Stimulated activated CD8-positive, alpha-beta memory T cell treated with anti-CD3 and anti-CD28 coated beads, Interleukin-15, amount 100 ng/mL, for 48 hours (primary cell): Measurements from ENCODE around the gene CPVL.

Experiments
- DNase-seq, 2 donors: peaks; one replicate each; pipeline ENCODE4 v3.0.0-alpha.2; 2020; ENCODE audit warnings: low read depth in 2 of 2

CPVL gene

GRCh38 chr7:29156907-29157452 lies 10.6 kb upstream of the CPVL start:
- DNase-seq = no peak

GRCh38 chr7:29154076-29154475 lies 7.7 kb upstream of the CPVL start:
- no peak for DNase-seq

DNA sequence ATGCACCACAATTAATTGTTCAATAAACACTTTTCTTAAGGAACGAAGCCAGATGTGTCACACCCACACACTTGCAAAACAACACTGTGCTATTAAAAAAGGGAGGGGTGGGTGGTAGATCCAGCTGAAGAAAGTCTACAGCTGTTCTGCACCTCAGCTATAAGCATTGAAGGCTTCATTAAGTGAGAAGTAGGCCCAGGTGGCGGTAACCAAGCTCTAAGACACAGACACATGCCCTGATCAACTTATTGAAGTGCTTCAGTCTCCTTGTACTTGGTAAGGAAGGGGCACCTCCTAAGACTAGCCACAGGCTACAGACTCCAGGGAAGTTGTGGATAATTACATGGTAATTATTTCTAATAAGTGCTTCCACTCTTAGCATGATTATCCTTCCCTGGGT lies 4.5 kb upstream of the CPVL start:
- no peak for DNase-seq

- no peak for DNase-seq
Observed at GRCh38 chr7:29149036-29149435, 2.7 kb upstream of the CPVL start.

DNA sequence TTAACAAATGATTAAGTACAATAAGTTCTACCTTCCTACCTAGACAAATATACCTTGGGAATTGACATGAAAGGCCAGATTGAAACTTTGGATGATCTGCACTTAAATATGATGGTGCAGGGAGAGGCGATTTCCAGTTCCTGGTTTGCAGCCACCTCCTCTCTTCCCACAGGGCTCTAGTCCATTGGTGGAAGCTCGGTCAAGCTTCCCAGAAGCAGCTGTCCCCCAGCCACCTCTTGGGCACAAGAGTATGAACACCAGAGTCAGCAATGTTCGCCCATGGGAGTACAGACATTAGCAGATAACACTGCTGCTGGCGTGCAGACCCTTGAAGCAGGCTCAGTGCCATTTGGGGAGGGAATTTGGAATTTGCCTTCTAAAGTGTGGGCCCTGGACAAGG lies 1.5 kb upstream of the CPVL start:
- DNase-seq = no peak

DNA sequence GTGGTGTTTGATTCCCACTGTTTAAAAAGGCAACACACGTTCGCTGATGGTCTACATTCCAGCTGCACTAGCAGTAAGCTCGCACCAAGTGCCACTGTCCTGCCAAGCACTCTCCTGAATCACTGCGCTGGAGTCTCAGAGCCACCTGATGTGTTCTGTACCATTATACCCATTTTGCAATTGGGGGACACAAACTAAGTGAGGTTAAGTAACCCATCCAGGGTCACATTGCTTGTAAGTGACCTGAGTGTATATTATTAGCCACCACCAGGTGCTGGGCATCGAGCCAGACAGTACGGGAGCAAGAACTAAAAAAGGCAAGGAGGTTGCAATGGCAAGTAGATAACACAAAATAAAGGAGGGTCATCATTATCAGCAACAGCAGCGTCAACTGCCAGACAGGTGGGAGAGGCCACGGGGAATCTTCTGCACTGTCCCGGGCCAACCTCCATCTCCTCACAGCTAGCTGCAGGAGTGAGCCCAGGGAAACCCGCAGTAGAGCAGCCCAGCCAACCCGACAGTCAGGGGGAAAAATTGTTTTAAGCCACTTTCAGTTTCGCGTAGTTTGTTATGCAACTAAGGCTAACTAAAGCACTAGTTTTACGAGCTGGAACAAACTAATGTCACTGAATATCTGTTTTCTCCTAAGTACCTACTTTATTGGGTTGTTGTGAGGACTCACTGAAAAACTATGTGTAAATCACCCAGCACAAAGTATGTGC lies 712 bp upstream of the CPVL start:
- no peak for DNase-seq

DNA sequence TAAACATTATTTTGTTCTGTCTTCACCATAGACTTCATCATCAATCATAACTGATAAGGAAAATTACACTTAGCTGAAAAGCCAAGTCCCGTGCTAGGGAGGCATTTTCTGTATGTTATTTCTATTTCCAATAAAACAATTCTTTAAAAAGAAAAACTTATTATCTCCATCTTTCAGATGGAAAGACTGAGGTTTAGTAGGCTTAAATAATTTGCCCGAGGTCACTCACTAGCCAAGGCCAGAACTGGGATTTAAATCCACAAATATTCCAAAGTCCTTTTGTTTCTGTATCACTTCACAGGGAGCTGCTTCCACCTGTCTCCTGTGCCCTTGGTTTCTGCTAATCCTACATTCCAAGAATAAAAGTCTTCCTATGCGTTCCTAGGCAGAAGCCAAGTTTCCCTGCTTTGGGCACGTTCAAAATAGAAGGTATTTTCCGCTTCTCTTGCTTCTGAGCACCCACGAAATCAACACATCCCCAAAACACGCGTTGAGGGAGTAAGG lies 732 bp downstream of the CPVL start:
- no peak for DNase-seq

GRCh38 chr7:29143751-29144150 lies 2.6 kb downstream of the CPVL start:
- DNase-seq = no peak

GRCh38 chr7:29142021-29142727 lies 4.2 kb downstream of the CPVL start:
- no peak for DNase-seq

GRCh38 chr7:29140873-29141468 lies 5.4 kb downstream of the CPVL start:
- no peak for DNase-seq

- no peak for DNase-seq
Observed at GRCh38 chr7:29139796-29140195, 6.5 kb downstream of the CPVL start.

- no peak for DNase-seq
Observed at GRCh38 chr7:29139191-29139590, 7.1 kb downstream of the CPVL start.

DNA sequence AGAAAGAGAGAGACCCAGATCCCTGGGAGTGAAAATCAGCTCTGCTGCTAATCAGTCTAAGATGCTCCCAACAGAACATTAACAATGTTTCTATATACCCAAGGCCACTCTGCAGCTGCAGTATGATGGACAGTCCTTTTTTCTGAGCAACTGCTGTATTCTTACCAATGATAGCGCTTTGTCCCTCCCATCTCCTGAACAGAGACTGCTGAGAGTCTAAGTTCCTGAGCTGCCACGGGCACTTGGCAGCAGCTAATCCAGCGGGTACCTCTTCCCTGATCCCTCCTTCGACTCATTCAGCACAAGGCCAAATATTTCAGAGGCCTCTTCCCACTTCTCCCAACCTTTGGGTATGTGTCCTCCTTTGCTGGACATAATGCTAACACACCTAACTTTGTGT lies 7.7 kb downstream of the CPVL start:
- no peak for DNase-seq

- DNase-seq = no peak
Observed at GRCh38 chr7:29135846-29136245, 10.5 kb downstream of the CPVL start.

- no peak for DNase-seq
Observed at GRCh38 chr7:29132980-29133379, 13.4 kb downstream of the CPVL start.

- DNase-seq = no peak
Observed at GRCh38 chr7:29131678-29132077, 14.7 kb downstream of the CPVL start.

DNA sequence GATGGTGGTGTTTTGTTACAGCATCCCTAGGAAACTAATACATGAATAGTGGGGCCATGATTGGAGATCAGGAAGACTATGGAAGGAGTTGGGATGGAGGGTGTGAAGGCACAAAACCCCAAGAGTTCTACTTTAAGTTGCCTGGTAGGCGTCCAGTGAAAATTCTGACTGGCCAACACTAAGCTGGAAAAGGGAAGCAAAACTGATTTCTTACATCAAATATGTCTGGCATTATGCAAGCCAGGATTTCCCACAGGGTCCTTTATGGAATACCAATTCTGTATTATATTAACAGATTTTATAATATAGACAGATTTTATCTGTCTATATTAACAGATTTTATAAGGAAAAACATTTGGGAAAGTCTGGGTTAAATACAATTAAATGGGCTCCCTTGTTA lies 16.2 kb downstream of the CPVL start:
- no peak for DNase-seq

GRCh38 chr7:29127527-29127926 lies 18.8 kb downstream of the CPVL start:
- no peak for DNase-seq

DNA sequence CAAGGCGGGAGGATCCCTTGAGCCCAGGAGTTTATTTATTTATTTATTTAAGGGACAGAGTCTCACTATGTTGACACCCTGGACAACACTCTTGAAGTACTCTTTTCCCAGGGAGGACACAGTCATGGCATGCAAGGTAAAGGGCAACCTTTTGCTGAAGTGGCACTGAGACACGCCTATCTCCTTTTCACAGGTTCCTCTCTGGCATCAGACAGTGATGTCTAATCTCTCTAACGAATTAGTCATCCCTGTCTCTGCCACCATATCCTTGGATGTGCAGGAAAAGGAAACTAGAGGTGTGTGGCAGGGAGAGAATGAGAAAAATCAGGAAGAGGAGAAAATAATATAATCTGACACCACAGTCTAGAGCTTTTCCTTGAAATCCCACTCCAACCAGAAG lies 19.5 kb downstream of the CPVL start:
- no peak for DNase-seq

GRCh38 chr7:29123626-29124190 lies 22.6 kb downstream of the CPVL start:
- no peak for DNase-seq

- no peak for DNase-seq
Observed at GRCh38 chr7:29122759-29123158, 23.6 kb downstream of the CPVL start.

DNA sequence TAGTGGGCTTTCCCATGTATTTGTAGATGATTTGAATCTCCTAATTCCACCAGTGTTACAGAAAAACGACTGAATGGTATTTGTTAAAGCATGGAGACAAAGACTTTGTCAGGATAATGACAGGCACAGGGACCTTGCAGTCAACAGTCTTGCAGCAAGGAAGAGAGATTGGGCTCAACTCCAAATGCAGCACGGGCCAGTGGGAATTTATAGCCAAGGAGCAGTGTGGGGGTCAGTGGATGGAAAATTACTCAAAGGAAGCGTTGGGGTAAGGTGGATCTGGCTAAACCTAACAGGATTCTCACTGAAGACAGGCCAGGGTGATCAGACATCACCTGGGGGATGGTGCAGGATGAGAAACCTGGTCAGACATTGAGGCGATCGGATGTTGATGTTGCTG lies 24.3 kb downstream of the CPVL start:
- DNase-seq = no peak
